Measurements from ENCODE around the gene FRMD4A.
"Not testable (repeated sequence)": the region's sequence is repeated elsewhere in the genome, so short reads cannot be mapped to it uniquely, and the experiment has no call there.

The FRMD4A gene

DNA sequence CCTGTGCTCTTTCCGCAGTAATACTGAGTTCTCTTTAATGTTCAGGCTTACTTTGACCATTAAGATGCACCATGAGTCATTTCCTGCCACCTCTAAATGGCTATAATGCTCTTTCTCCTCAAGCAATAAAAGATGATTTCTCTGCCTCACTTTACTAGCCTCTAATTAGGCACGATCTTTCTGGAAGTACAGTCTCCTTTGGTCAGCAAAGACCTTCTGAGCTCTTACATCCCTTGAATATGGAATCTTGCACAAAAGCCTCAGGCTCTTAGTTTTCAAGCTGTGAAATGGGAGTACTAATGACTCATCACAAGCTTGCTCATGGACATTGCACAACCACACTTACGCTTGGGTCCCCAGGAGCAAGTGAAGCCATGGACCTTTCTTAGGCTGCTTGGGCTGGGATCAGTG, 85.9 kb downstream of the FRMD4A start:
- DNase-seq (ENCODE audit: insufficient read length, low spot score) (no peak), FAIRE-seq (no peak)

DNA sequence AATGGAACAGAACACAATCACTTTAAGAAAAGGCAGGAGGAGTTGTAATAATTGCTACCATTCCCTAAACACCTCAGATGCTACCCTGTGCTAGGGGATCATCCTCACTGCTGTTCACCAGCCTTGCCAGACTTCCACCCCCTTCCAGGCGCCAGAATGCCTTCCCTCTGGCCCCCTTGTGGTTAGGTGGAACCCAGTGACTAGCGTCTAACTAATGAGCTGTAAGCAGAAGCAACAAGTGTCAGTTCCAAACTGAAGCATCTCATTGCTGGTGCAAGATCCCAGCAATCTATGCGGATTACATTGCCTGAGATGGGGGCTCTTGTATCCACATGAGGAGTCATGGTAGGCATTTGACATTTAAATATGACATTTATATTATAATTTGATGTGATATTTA, 86.6 kb downstream of the FRMD4A start:
- FAIRE-seq (no peak), DNase-seq (ENCODE audit: insufficient read length, low spot score) (no peak)

DNA sequence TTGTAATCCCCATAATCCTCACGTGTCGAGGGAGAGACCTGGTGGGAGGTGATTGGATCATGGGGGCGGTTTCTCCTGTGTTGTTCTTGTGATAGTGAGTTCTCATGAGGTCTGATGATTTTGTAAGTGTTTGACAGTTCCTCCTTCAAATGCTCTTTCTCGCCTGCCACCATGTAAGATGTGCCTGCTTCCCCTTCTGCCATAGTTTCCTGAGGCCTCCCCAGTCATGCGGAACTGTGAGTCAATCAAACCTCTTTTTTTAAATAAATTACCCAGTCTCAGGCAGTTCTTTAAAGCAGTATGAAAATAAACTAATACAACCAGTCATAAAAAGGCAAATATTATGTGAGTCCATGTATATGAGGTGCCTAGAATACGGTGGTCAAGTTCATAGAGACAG, 87.5 kb downstream of the FRMD4A start:
- FAIRE-seq = no peak

GRCh38 chr10:14241196-14241595, 89.5 kb downstream of the FRMD4A start:
- DNase-seq (ENCODE audit: insufficient read length, low spot score) (no peak), FAIRE-seq (no peak)

More for the DNA sequence above, 87.5 kb downstream of the FRMD4A start:
- no peak for DNase-seq (ENCODE audit: insufficient read length, low spot score)

- FAIRE-seq (no peak), DNase-seq (ENCODE audit: insufficient read length, low spot score) (no peak)
These were observed 90.2 kb downstream of the FRMD4A start for GRCh38 chr10:14240253-14241189.

DNA sequence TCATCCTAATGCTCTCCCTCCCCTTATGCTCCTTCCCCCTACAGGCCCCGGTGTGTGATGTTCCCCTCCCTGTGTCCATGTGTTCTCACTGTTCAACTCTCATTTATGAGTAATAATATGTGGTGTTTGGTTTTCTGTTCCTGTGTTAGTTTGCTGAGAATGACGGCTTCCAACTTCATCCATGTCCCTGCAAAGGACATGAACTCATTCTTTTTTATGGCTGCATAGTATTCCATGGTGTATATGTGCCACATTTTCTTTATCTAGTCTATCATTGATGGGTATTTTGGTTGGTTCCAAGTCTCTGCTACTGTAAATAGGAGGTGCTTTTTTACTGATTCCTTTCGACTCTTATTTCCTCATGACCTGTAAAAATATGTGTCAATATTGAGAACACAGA, 92.1 kb downstream of the FRMD4A start:
- FAIRE-seq; DNase-seq (ENCODE audit: insufficient read length, low spot score): not testable (repeated sequence)

DNA sequence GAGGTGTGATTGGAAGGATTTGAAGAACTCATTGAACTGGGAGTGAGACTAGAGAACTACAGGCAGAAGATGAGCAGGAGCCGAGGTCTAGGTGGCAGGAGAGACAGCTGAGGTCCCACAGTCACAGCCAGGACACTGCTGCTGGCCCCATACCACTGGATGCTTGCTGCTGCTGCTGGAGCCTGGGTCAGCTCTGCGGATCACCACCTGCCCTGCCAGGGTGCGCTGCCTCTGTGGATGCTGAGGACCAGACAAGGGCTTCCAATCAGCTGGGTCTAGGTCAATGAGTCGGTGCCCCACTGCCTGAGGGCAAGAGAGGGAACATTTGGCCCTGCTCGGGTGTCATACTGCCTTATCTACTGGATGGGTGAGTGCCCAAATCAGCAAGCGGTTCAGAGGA, 94.4 kb downstream of the FRMD4A start:
- DNase-seq (ENCODE audit: insufficient read length, low spot score) (no peak), FAIRE-seq (no peak)

- DNase-seq (ENCODE audit: insufficient read length, low spot score) (no peak), FAIRE-seq (no peak)
These were observed 95.0 kb downstream of the FRMD4A start for GRCh38 chr10:14235566-14236195.

DNA sequence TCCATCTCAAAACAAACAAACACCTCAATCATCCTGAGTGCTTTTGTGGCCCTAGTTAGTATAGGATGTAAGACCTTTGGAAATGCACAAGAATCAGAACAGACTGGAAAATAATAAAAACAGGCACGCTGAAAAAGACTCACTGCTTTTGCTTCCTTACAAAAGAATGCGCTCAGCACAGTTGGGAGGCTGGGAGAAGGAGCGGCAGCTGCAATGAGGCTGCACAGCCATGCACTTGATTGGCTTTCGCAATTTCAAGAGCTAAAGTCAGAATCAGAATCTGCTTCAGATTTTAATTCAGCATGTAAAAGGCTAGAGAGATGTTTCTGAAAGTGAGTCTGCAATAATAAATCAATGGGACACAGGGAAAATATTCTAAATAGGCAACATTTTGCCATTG, 97.2 kb downstream of the FRMD4A start:
- FAIRE-seq = no peak
- DNase-seq (ENCODE audit: insufficient read length, low spot score) = no peak

DNA sequence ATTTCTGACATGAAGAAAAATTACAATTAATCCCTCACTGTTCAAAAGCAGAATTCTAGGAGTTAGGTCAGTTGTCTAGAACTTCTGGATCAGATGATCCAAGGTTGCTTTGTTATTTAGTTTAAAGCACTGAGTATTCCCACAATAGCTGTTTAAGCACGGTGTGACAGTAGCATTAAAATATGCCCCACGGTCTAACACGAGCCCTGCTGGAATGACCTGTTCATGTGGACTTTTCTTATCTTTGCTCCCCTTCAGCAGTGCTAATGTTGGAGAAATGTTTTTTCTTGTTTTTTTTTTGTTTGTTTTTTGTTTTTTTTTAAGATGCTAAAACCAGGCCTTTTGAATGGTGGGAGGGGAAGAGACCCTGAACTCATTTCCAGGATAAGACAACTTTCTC, 101.9 kb downstream of the FRMD4A start:
- FAIRE-seq; DNase-seq (ENCODE audit: insufficient read length, low spot score): not testable (repeated sequence)

DNA sequence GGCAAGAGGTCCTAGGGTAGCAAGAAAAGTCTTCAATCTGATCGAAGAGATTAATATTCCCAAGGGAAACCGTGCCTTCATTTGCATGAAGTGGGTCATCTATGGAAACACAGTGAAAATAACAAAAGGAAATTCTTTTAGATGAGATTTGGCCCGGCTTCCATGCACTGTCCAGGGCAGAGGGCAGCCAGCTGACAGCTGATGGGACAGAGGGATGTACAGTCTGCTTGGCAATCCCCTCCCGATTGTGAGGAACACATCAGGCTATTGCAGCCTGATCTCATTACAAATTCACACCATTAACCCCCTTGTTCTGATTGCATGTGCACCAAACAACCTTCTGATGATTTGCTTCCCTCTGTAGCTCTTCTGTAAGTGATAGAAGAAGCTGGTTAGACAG, 105.3 kb downstream of the FRMD4A start:
- DNase-seq (ENCODE audit: insufficient read length, low spot score) (no peak), FAIRE-seq (no peak)

GRCh38 chr10:14220026-14220425, 110.7 kb downstream of the FRMD4A start:
- no peak for DNase-seq (ENCODE audit: insufficient read length, low spot score)

GRCh38 chr10:14219411-14219810, 111.3 kb downstream of the FRMD4A start:
- DNase-seq (ENCODE audit: insufficient read length, low spot score) (no peak), FAIRE-seq (no peak)

More at GRCh38 chr10:14220026-14220425, 110.7 kb downstream of the FRMD4A start:
- FAIRE-seq = no peak

GRCh38 chr10:14215641-14216040, 115.1 kb downstream of the FRMD4A start:
- no peak for FAIRE-seq

DNA sequence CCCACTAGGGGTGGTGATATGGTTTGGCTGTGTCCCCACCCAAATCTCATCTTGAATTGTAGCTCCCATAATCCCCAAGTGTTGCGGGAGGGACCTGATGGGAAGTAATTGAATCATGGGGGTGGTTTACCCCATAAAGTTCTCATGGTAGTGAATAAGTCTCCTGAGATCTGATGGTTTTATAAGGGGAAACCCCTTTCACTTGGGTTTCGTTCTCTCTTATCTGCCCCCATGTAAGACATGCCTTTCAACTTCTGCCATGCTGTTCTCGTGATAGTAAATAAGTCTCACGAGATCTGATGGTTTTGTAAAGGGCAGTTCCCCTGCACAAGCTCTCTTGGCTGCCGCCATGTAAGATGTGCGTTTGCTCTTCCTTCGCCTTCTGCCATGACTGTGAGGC, 117.0 kb downstream of the FRMD4A start:
- DNase-seq (ENCODE audit: insufficient read length, low spot score); FAIRE-seq: not testable (repeated sequence)

More at GRCh38 chr10:14215641-14216040, 115.1 kb downstream of the FRMD4A start:
- no peak for DNase-seq (ENCODE audit: insufficient read length, low spot score)

DNA sequence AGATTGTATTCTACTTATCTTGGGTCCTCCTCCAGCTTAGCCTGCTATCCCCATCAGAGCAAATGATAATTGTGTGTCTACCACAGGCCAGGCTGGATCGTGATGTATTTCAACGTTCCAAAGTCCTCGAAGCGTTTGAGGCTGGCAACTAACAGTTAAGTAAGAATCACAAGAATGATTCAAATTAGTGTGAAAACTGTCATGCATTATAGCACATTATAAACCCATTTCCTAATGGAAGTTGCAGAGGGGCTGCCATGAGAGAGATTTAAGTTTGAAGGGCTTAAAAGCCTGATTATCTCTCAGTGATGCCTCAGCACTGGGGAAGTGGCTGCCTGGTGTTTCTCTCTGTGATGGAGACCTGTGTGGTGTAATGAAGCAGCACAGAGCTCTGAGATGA, 119.1 kb downstream of the FRMD4A start:
- no peak for FAIRE-seq
- no peak for DNase-seq (ENCODE audit: insufficient read length, low spot score)

GRCh38 chr10:14208231-14208630, 122.5 kb downstream of the FRMD4A start:
- DNase-seq (ENCODE audit: insufficient read length, low spot score) (no peak), FAIRE-seq (no peak)

DNA sequence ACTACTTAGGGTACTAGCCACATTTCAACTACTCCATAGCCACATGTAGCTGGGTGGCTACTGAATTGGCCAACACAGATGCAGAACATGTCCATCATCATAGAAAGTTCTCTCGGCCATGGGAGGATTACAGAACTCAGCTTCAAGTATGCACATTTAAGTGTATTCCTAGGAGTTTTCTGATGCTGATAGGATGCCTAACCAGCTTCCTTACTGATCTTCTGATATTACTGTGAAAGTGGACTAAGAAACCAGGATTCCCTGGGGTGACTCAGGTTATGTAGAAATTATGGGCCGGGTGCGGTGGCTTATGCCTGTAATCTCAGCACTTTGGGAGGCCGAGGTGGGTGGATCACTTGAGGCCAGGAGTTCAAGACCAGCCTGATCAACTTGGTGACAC, 125.5 kb downstream of the FRMD4A start:
- FAIRE-seq = no peak
- DNase-seq (ENCODE audit: insufficient read length, low spot score) = no peak

DNA sequence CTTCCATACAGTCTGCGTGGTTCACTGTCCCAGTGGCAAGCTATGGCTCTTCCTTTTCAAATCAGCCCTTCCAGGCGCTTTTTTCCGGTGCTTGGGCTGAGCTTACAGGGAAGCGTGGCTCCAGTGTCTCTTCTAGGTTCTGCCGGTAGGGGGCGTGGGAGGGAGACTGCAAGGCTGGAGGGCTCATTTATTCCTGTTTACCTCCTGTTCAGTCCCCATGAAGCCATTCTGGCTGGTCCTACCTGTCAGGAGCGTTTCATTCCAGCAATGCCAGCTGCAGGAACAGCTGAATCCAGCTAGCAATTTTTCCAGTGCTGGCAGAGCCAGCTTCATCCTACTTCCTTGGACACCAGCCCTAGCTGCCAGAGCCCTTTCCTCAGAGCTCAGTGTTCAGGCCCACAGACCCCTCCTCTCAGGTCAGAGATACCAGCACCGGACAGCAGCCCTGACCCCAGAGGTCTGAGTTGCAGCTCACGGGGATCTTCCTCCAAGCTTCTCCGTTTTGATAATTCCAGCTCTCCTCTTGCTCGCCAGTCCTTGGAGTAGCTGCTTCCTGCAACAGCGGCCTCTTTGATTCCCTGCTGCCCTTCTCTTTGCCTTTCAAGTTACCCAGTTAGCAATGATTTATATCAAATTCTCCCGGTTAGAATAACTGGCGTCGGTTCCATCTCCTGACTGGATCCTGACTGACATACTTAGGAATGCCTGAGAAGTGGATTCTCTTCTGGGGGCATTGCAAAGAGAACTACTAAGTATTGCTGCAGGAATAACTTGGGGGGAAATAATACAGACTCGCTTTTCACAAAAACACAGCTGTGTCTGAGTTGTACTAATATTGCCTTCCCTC, 129.8 kb downstream of the FRMD4A start:
- DNase-seq (ENCODE audit: insufficient read length, low spot score) = no peak

GRCh38 chr10:14199098-14199497, 131.6 kb downstream of the FRMD4A start:
- not testable (repeated sequence) for DNase-seq (ENCODE audit: insufficient read length, low spot score); FAIRE-seq

More for the DNA sequence above, 129.8 kb downstream of the FRMD4A start:
- no peak for FAIRE-seq

- DNase-seq (ENCODE audit: insufficient read length, low spot score) (no peak), FAIRE-seq (no peak)
These were observed 132.6 kb downstream of the FRMD4A start for GRCh38 chr10:14198078-14198477.
